Activated T-helper 9 cell treated with anti-CD3 and anti-CD28 coated beads, Interleukin-2, amount 50 U/mL, for 16 hours (primary cell): ENCODE measurements around the gene COX14.
"Not testable (repeated sequence)": the region's sequence is repeated elsewhere in the genome, so short reads cannot be mapped to it uniquely, and the experiment has no call there.

Experiments
- DNase-seq: peaks from one replicate; pipeline ENCODE4 v3.0.0-alpha.2; 2020; ENCODE audit warnings: low read depth

The COX14 gene

GRCh38 chr12:50107416-50108268, 4.4 kb upstream of the COX14 start:
- DNase-seq, result no peak

- no peak for DNase-seq
Observed at GRCh38 chr12:50109319-50109718, 2.7 kb upstream of the COX14 start.

- DNase-seq, result no peak
Observed at GRCh38 chr12:50110127-50110761, 1.8 kb upstream of the COX14 start.

- no peak for DNase-seq
Observed at GRCh38 chr12:50110762-50111351, 1.2 kb upstream of the COX14 start.

- no peak for DNase-seq
Observed at GRCh38 chr12:50111395-50111692, 692 bp upstream of the COX14 start.

GRCh38 chr12:50112456-50113218, 601 bp downstream of the COX14 start:
- no peak for DNase-seq

GRCh38 chr12:50117057-50117622, 5.1 kb downstream of the COX14 start:
- DNase-seq, result no peak

GRCh38 chr12:50119387-50119786, 7.4 kb downstream of the COX14 start:
- DNase-seq, result no peak

GRCh38 chr12:50120521-50120920, 8.5 kb downstream of the COX14 start:
- DNase-seq, result no peak

- DNase-seq, result no peak
Observed at GRCh38 chr12:50120953-50121352, 8.9 kb downstream of the COX14 start.

GRCh38 chr12:50121641-50122040, 9.6 kb downstream of the COX14 start:
- no peak for DNase-seq

GRCh38 chr12:50123203-50123602, 11.2 kb downstream of the COX14 start:
- no peak for DNase-seq

GRCh38 chr12:50127546-50127945, 15.5 kb downstream of the COX14 start:
- no peak for DNase-seq

- no peak for DNase-seq
Observed at GRCh38 chr12:50129290-50129689, 17.3 kb downstream of the COX14 start.

- DNase-seq, result no peak
Observed at GRCh38 chr12:50132505-50133135, 20.6 kb downstream of the COX14 start.

- no peak for DNase-seq
Observed at GRCh38 chr12:50142993-50143392, 31.0 kb downstream of the COX14 start.

GRCh38 chr12:50145439-50145838, 33.4 kb downstream of the COX14 start:
- no peak for DNase-seq

GRCh38 chr12:50147281-50147680, 35.2 kb downstream of the COX14 start:
- no peak for DNase-seq

GRCh38 chr12:50148011-50148410, 36.0 kb downstream of the COX14 start:
- not testable (repeated sequence) for DNase-seq

GRCh38 chr12:50149311-50149710, 37.3 kb downstream of the COX14 start:
- no peak for DNase-seq

GRCh38 chr12:50151047-50151687, 39.1 kb downstream of the COX14 start:
- DNase-seq, result no peak
